IMR-90 (cell line): Measurements from ENCODE around the gene RIMS1. TPM values are rescaled to one million over a fixed set of nuclear protein-coding genes. Genes with fewer than 3 reads are reported as not detected.

Experiments
- ATAC-seq: fragments of 200-7000 bp; cut with Tn5 transposase; 2 replicates; pipeline ENCODE4 v1.9.1; 2020; ENCODE audit warnings: low read depth, mild to moderate bottlenecking, moderate library complexity
- BruUV-seq: library from RNA; stranded (reverse); fragments of 400-500 nt; replicated peaks from 2 replicates; lab custom pipeline; 2021; lab: Mats Ljungman, UMichigan
- CTCF ChIA-PET: fragments of 300-600 bp; formaldehyde crosslinking; extraction: SDS; loops from one replicate; lab custom pipeline; 2021; ENCODE audit warnings: antibody characterized with exemption; lab: Yijun Ruan, JAX
- POLR2A ChIA-PET: fragments of 300-600 bp; sonication (Branson Sonifier 250); formaldehyde crosslinking; loops from one replicate; lab custom pipeline; 2022; ENCODE audit warnings: antibody characterized with exemption; ENCODE audit not compliant: unreplicated experiment; lab: Charles Lee
- DNase-seq: peaks from one replicate; pipeline ENCODE4 v3.0.0; 2013
- H2AFZ ChIP-seq: replicated peaks from 2 replicates; pipeline ENCODE3; 2013; ENCODE audit warnings: low read length, mild to moderate bottlenecking; ENCODE audit not compliant: poor library complexity
- H2AK5ac ChIP-seq: 2 replicates; pipeline ENCODE4 v1.6.1; 2013; ENCODE audit warnings: low read depth, low read length, inconsistent platforms
- H2AK9ac ChIP-seq: replicated peaks from 2 replicates; pipeline ENCODE3; 2013; ENCODE audit warnings: mild to moderate bottlenecking, low read depth, low read length, moderate library complexity; ENCODE audit not compliant: poor library complexity
- H2BK120ac ChIP-seq: 2 replicates; pipeline ENCODE4 v1.6.1; 2013; ENCODE audit warnings: low read depth, low read length, inconsistent platforms
- H2BK15ac ChIP-seq: 3 replicates; pipeline ENCODE4 v1.6.1; 2013; ENCODE audit warnings: low read depth, low read length, inconsistent platforms
- H2BK20ac ChIP-seq: 2 replicates; pipeline ENCODE4 v1.6.1; 2013; ENCODE audit warnings: low read depth, mild to moderate bottlenecking, inconsistent platforms, low read length, moderate library complexity
- H2BK5ac ChIP-seq: 2 replicates; pipeline ENCODE4 v1.6.1; 2013; ENCODE audit warnings: mild to moderate bottlenecking, low read depth, low read length, inconsistent platforms; ENCODE audit not compliant: poor library complexity, severe bottlenecking
- H3K14ac ChIP-seq: replicated peaks from 2 replicates; pipeline ENCODE4 v1.6.1; 2013; ENCODE audit warnings: low read depth, low read length, inconsistent platforms
- H3K18ac ChIP-seq: 2 replicates; pipeline ENCODE4 v1.6.1; 2013; ENCODE audit warnings: low read depth, low read length, control low read depth
- H3K23ac ChIP-seq: 2 replicates; pipeline ENCODE4 v1.6.1; 2013; ENCODE audit warnings: low read depth, low read length, inconsistent platforms
- H3K27ac ChIP-seq: 2 replicates; pipeline ENCODE4 v1.5.1; 2013; ENCODE audit warnings: mild to moderate bottlenecking, control low read depth, low read length; ENCODE audit not compliant: insufficient read depth
- H3K27me3 ChIP-seq: 2 replicates; pipeline ENCODE4 v1.6.1; 2013; ENCODE audit warnings: low read length; ENCODE audit not compliant: control insufficient read depth, insufficient read depth
- H3K36me3 ChIP-seq: 2 replicates; pipeline ENCODE4 v1.6.1; 2013; ENCODE audit warnings: low read length, mixed read lengths; ENCODE audit not compliant: control insufficient read depth, insufficient read depth
- H3K4ac ChIP-seq: 2 replicates; pipeline ENCODE4 v1.6.1; 2013; ENCODE audit warnings: low read depth, low read length, inconsistent platforms
- H3K4me1 ChIP-seq: 2 replicates; pipeline ENCODE4 v1.6.1; 2013; ENCODE audit warnings: low read length, mixed read lengths; ENCODE audit not compliant: control insufficient read depth, insufficient read depth
- H3K4me2 ChIP-seq: 2 replicates; pipeline ENCODE4 v1.6.1; 2013; ENCODE audit warnings: low read depth, mild to moderate bottlenecking, control low read depth, low read length, moderate library complexity
- H3K4me3 ChIP-seq: 2 replicates; pipeline ENCODE4 v1.5.1; 2013; ENCODE audit warnings: low read depth, mild to moderate bottlenecking, control low read depth, low read length, moderate library complexity; ENCODE audit not compliant: insufficient read depth
- H3K56ac ChIP-seq: 2 replicates; pipeline ENCODE4 v1.6.1; 2013; ENCODE audit warnings: low read length, inconsistent platforms; ENCODE audit not compliant: insufficient read depth; ENCODE audit errors: extremely low read depth
- H3K79me1 ChIP-seq, 2 experiments: 2 replicates each; pipeline ENCODE4 v1.6.1; 2013; ENCODE audit warnings: low read length in 2 of 2, inconsistent platforms in 1 of 2, low read depth in 1 of 2
- H3K9ac ChIP-seq: 2 replicates; pipeline ENCODE4 v1.6.1; 2013; ENCODE audit warnings: low read depth, low read length, control low read depth
- H3K9me1 ChIP-seq: 2 replicates; pipeline ENCODE4 v1.6.1; 2013; ENCODE audit warnings: low read length, inconsistent platforms; ENCODE audit not compliant: insufficient read depth
- H3K9me3 ChIP-seq: 2 replicates; pipeline ENCODE4 v1.6.1; 2013; ENCODE audit warnings: low read length; ENCODE audit not compliant: control insufficient read depth, insufficient read depth
- H4K20me1 ChIP-seq: 2 replicates; pipeline ENCODE4 v1.6.1; 2013; ENCODE audit warnings: low read length, inconsistent platforms; ENCODE audit not compliant: insufficient read depth
- H4K5ac ChIP-seq: 2 replicates; pipeline ENCODE4 v1.6.1; 2013; ENCODE audit warnings: mild to moderate bottlenecking, low read depth, low read length, control low read depth
- H4K8ac ChIP-seq, 2 experiments: 2 replicates each; pipeline ENCODE4 v1.6.1; 2013; ENCODE audit warnings: low read depth in 2 of 2, low read length in 2 of 2, control low read depth in 1 of 2, inconsistent platforms in 1 of 2
- H4K91ac ChIP-seq: 2 replicates; pipeline ENCODE4 v1.6.1; 2013; ENCODE audit warnings: low read depth, low read length, inconsistent platforms; ENCODE audit not compliant: insufficient read depth
- CEBPB ChIP-seq: IDR thresholded peaks from 2 replicates; pipeline ENCODE4 v1.6.1; 2012; ENCODE audit warnings: low read depth, low read length, improper control_type of control experiment
- POLR2A ChIP-seq: IDR thresholded peaks from 2 replicates; pipeline ENCODE4 v1.6.1; 2012; ENCODE audit warnings: mild to moderate bottlenecking, low read depth, low read length
- RCOR1 ChIP-seq: IDR thresholded peaks from 2 replicates; pipeline ENCODE4 v1.6.1; 2012; ENCODE audit warnings: mild to moderate bottlenecking, low read length, improper control_type of control experiment; ENCODE audit not compliant: insufficient replicate concordance
- SMC3 ChIP-seq: fragments of 150-350 bp; IDR thresholded peaks from 2 replicates; pipeline ENCODE4 v1.6.1; 2016; ENCODE audit warnings: low read depth, mild to moderate bottlenecking, antibody characterized with exemption, low read length, moderate library complexity
- WGBS, 2 experiments: methylation state at CpG; one replicate each; pipeline versions ENCODE4 v1.1.5 to v1.1.7; 2013; ENCODE audit warnings: missing lambda C conversion rate in 2 of 2; ENCODE audit not compliant: insufficient read length in 1 of 2; ENCODE audit errors: extremely low coverage in 2 of 2; 5-methylcytosine and 5-hydroxymethylcytosine counted together
- dilution Hi-C: fragments of 300-500 bp; cut with HindIII; formaldehyde crosslinking; loops from one replicate; pipeline ENCODE4 v1.14.3; 2018; ENCODE audit warnings: low sequenced_read_pairs; ENCODE audit not compliant: unreplicated experiment
- in situ Hi-C: fragments of 300-500 bp; cut with MboI; formaldehyde crosslinking; loops from 3 replicates; pipeline ENCODE4 v1.14.3; 2019; ENCODE audit warnings: low sequenced_read_pairs, inconsistent platforms, mixed read lengths
- intact Hi-C: fragments of 100-400 bp; cut with micrococcal nuclease; formaldehyde crosslinking; loops from 2 replicates; pipeline ENCODE4 v1.10.0; 2022
- polyA plus RNA-seq, 3 experiments: library from polyadenylated mRNA; depleted of rRNA; stranded (reverse); fragments of >200 nt; gene quantifications; 2 replicates each; pipeline ENCODE4 v1.2.3, GENCODE V29; 2012; ENCODE audit warnings: low replicate concordance in 1 of 3
- total RNA-seq: library from RNA; depleted of rRNA; stranded (reverse); fragments of >200 nt; gene quantifications from 2 replicates; pipeline ENCODE4 v1.2.3, GENCODE V29; 2012
- TF ChIP-seq, protein P1 (sequence below): fragments of 150-350 bp; IDR thresholded peaks from 2 replicates; pipeline ENCODE4 v1.6.1; 2017; ENCODE audit warnings: mild to moderate bottlenecking, antibody characterized with exemption, low read length, low read depth

RIMS1 gene
- total and polyA plus RNA-seq, 2 of the 4 experiments (the other 2 are of a cell fraction): 0.44 to 3.8 TPM

DNA sequence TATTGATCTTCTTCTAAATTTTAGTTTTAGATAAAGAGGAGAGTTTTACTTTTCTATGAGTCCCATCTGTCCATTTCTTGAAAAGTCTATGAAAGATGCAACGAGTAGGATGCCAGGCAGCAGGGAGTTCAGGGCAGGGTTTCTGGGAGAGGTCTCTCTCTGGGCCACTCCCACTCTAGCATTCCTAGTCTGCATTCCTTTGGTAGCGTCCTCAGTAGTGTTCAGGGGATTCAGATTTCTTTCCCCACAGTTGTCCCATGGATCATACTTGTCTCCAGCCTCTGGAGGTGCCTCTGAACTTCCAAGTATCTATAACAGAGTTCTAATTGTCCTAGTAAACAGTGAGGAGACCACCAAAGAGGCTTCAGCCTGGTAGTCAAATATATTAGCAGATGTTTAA, 225.3 kb downstream of the RIMS1 start:
- Histone ChIP-seq H3K23ac (no peak overlapping the region), H3K4ac (no peak overlapping the region), H2AFZ (no peak overlapping the region), H3K56ac (no peak overlapping the region), H3K4me1 (no peaks in the 10 kb centered on the region), H3K18ac (no peak overlapping the region), H2BK5ac (no peak overlapping the region), H3K9me1 (no peaks in the 10 kb centered on the region), H2AK5ac (no peak overlapping the region), H3K14ac (no peak overlapping the region), H4K91ac (no peak overlapping the region), H2BK20ac (no peak overlapping the region), H4K20me1 (no peaks in the 10 kb centered on the region), H2BK15ac (no peak overlapping the region), H4K5ac (no peak overlapping the region), H3K4me2 (no peak overlapping the region), H3K79me1 (no peaks in the 10 kb centered on the region), H2BK120ac (no peak overlapping the region), H3K9me3 (no peaks in the 10 kb centered on the region), H3K4me3 (no peak overlapping the region), H3K36me3 (no peaks in the 10 kb centered on the region), H3K9ac (no peak overlapping the region), H4K8ac (no peak overlapping the region), H3K27ac (no peak overlapping the region), H2AK9ac (no peak overlapping the region), H3K27me3 (no peaks in the 10 kb centered on the region)
- ATAC-seq (no peak), DNase-seq (no peak)
- ChIA-PET CTCF (no interaction called here), POLR2A (no interaction called here)
- in situ Hi-C loops: no loop called here
- intact Hi-C loops: no loop called here
- TF ChIP-seq RCOR1 (no peak), POLR2A (no peak), SMC3 (no peak), CEBPB (no peak)
- TF ChIP-seq, protein P1, sequence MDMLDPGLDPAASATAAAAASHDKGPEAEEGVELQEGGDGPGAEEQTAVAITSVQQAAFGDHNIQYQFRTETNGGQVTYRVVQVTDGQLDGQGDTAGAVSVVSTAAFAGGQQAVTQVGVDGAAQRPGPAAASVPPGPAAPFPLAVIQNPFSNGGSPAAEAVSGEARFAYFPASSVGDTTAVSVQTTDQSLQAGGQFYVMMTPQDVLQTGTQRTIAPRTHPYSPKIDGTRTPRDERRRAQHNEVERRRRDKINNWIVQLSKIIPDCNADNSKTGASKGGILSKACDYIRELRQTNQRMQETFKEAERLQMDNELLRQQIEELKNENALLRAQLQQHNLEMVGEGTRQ: no peak
- no CpG with 5 or more reads among the region's 2 CpGs for WGBS, 2 experiments
- dilution Hi-C loops: no loop called here
- no TSS peak for BruUV-seq
